K562 (cell line): ENCODE results near the gene FBXL4. TPM values are rescaled to one million over a fixed set of nuclear protein-coding genes. Genes with fewer than 3 reads are reported as not detected.

Source experiments
- ATAC-seq: fragments of 200-7000 bp; cut with Tn5 transposase; 3 replicates; pipeline ENCODE4 v1.9.1; 2020; ENCODE audit warnings: moderate library complexity
- BruUV-seq: library from RNA; stranded (reverse); fragments of 400-500 nt; replicated peaks from 2 replicates; lab custom pipeline; 2021; lab: Mats Ljungman, UMichigan
- CTCF ChIA-PET: fragments of 300-600 bp; formaldehyde crosslinking; extraction: SDS; loops from one replicate; lab custom pipeline; 2021; ENCODE audit warnings: low intra/inter-chr PET ratio; lab: Yijun Ruan, JAX
- POLR2A ChIA-PET: fragments of 300-600, 350-650 bp; sonication (Branson Sonifier 250); formaldehyde crosslinking; extraction: SDS; loops from one replicate; lab custom pipeline; 2021; ENCODE audit warnings: antibody characterized with exemption, inconsistent platforms; lab: Yijun Ruan, JAX
- DNase-seq, 4 experiments: peaks; one replicate each; pipeline versions ENCODE4 v3.0.0 to v3.0.0-alpha.2; 2011 to 2018; ENCODE audit warnings: low spot score in 3 of 4, mixed read lengths in 3 of 4; ENCODE audit errors: extremely low read depth in 1 of 4
- FAIRE-seq: peaks from 2 replicates; lab custom pipeline; 2011; peaks lifted over from hg19 to GRCh38; lab: Jason Lieb, UNC
- H2AFZ ChIP-seq: 2 replicates; pipeline ENCODE4 v1.6.0; 2011; ENCODE audit warnings: low read depth, low read length, control low read depth, inconsistent platforms
- H3K27ac ChIP-seq: fragments of 200-600 bp; 3 replicates; pipeline ENCODE4 v1.8.0; 2011; ENCODE audit warnings: low read depth, mild to moderate bottlenecking, control low read depth, inconsistent platforms, low read length, moderate library complexity, mixed read lengths; ENCODE audit errors: extremely low read depth
- H3K27me3 ChIP-seq, 2 experiments: fragments of 300-600 bp in 1 of 2; 2 replicates in 1 of 2; 3 replicates in 1 of 2; pipeline versions ENCODE4 v1.6.0 to v1.8.0; 2011; ENCODE audit warnings: inconsistent platforms in 2 of 2, low read length in 2 of 2, mild to moderate bottlenecking in 1 of 2, mixed read lengths in 1 of 2, moderate library complexity in 1 of 2; ENCODE audit not compliant: control insufficient read depth in 2 of 2, insufficient read depth in 2 of 2
- H3K36me3 ChIP-seq: fragments of 300-600 bp; 3 replicates; pipeline ENCODE4 v1.8.0; 2011; ENCODE audit warnings: mild to moderate bottlenecking, low read length, inconsistent platforms; ENCODE audit not compliant: control insufficient read depth, insufficient read depth
- H3K4me1 ChIP-seq, 2 experiments: fragments of 200-600 bp in 1 of 2; replicated peaks in 1 of 2; 2 replicates in 1 of 2; 3 replicates in 1 of 2; pipeline versions ENCODE4 v1.5.1 to v1.8.0; 2011; ENCODE audit warnings: inconsistent platforms in 2 of 2, low read length in 2 of 2, mild to moderate bottlenecking in 1 of 2, mixed read lengths in 1 of 2, moderate library complexity in 1 of 2; ENCODE audit not compliant: control insufficient read depth in 2 of 2, insufficient read depth in 2 of 2
- H3K4me2 ChIP-seq: 2 replicates; pipeline ENCODE4 v1.6.1; 2011; ENCODE audit warnings: low read length, control low read depth, inconsistent platforms, mixed read lengths; ENCODE audit not compliant: insufficient read depth
- H3K4me3 ChIP-seq: fragments of 200-600 bp; sonication (generic), shearing (Covaris generic); 2 replicates; pipeline ENCODE4 v1.5.1; 2016; ENCODE audit warnings: control low read depth, inconsistent platforms
- H3K79me2 ChIP-seq: fragments of 200-600 bp; 3 replicates; pipeline ENCODE4 v1.8.0; 2011; ENCODE audit warnings: low read length, inconsistent platforms; ENCODE audit not compliant: control insufficient read depth, insufficient read depth
- H3K9ac ChIP-seq, 2 experiments: 2 replicates each; pipeline versions ENCODE4 v1.6.0 to v1.6.1; 2011; ENCODE audit warnings: low read depth in 2 of 2, low read length in 2 of 2, control low read depth in 1 of 2, inconsistent platforms in 1 of 2, mild to moderate bottlenecking in 1 of 2, mixed read lengths in 1 of 2; ENCODE audit not compliant: insufficient read depth in 1 of 2
- H3K9me1 ChIP-seq: one replicate; pipeline ENCODE4 v1.6.0; 2011; ENCODE audit warnings: inconsistent platforms, mild to moderate bottlenecking, low read length, moderate library complexity; ENCODE audit not compliant: control insufficient read depth, insufficient read depth
- H3K9me3 ChIP-seq: replicated peaks from 2 replicates; pipeline ENCODE4 v1.5.1; 2011; ENCODE audit warnings: low read depth, low read length, inconsistent platforms; ENCODE audit not compliant: control insufficient read depth, insufficient read depth
- H4K20me1 ChIP-seq: replicated peaks from 2 replicates; pipeline ENCODE4 v1.6.1; 2011; ENCODE audit warnings: low read length, inconsistent platforms, mixed read lengths; ENCODE audit not compliant: control insufficient read depth, insufficient read depth
- CBX3 ChIP-seq, 2 experiments: IDR thresholded peaks; 1 replicate in 1 of 2; 2 replicates in 1 of 2; pipeline ENCODE4 v1.6.1; 2012; ENCODE audit warnings: inconsistent platforms in 2 of 2, low read length in 2 of 2, borderline replicate concordance in 1 of 2, control low read depth in 1 of 2
- MCM5 ChIP-seq: fragments of 450-650 bp; IDR thresholded peaks from 2 replicates; pipeline ENCODE4 v1.6.1; 2016; ENCODE audit warnings: low read depth
- NR2C2 ChIP-seq, 2 experiments: fragments of 200-800 bp in 1 of 2; sonication (Bioruptor generic) in 1 of 2; sonication (generic) in 1 of 2; formaldehyde crosslinking in 1 of 2; IDR thresholded peaks; 2 replicates each; pipeline versions ENCODE4 v1.6.1 to v1.8.0; 2016 to 2022; ENCODE audit warnings: mild to moderate bottlenecking in 1 of 2, missing compliant biosample characterization in 1 of 2, missing genetic modification characterization in 1 of 2, missing genetic modification reagents in 1 of 2
- ZNF12 ChIP-seq: sonication (generic); formaldehyde crosslinking; IDR thresholded peaks from 2 replicates; pipeline ENCODE4 v1.4.0; 2020; ENCODE audit warnings: mild to moderate bottlenecking, missing genetic modification reagents
- whole genome bisulfite sequencing: fragments of 100-300 bp; shearing (Covaris generic); methylation state at CpG from one replicate; pipeline ENCODE4 v1.1.6; 2016; ENCODE audit warnings: low coverage, mixed read lengths; ENCODE audit not compliant: insufficient coverage; ENCODE audit errors: missing lambda C conversion rate; 5-methylcytosine and 5-hydroxymethylcytosine counted together
- in situ Hi-C: fragments of 300-500 bp; cut with MboI; formaldehyde crosslinking; loops from 4 replicates; pipeline ENCODE4 v1.15.0; 2018; ENCODE audit warnings: inconsistent platforms, mixed read lengths
- intact Hi-C: fragments of 100-400 bp; cut with micrococcal nuclease; formaldehyde crosslinking; loops from 2 replicates; pipeline ENCODE4 v1.14.2; 2022
- polyA plus RNA-seq, 8 experiments: library from polyadenylated mRNA; depleted of rRNA in 4 of 8; stranded (reverse) in 5 of 8; unstranded in 3 of 8; fragments of >200 nt; fragmentation: Nextera tagmentation in 2 of 8; fragmentation: Illumina TruSeq in 1 of 8; extraction: Ambion mirVana in 2 of 8; extraction: Trizol in 1 of 8; gene quantifications; 2 replicates each; pipeline versions ENCODE4 v1.2.1 to v1.2.3, GENCODE V29; 2011 to 2014; ENCODE audit warnings: inconsistent platforms in 1 of 8, missing spikeins in 1 of 8
- total RNA-seq, 7 experiments: library from RNA; depleted of rRNA in 6 of 7; stranded (reverse); fragments of >200 nt in 6 of 7; fragmentation: Illumina TruSeq in 2 of 7; extraction: Trizol in 2 of 7; gene quantifications; 2 replicates each; pipeline versions ENCODE4 v1.2.1 to v1.2.3, GENCODE V29; 2011 to 2021; ENCODE audit warnings: low replicate concordance in 1 of 7
- TF ChIP-seq, protein P1 (sequence below), 2 experiments: fragments of 450-650 bp in 1 of 2; sonication (generic) in 1 of 2; formaldehyde crosslinking; conservative IDR thresholded peaks; 2 replicates each; pipeline versions ENCODE4 v1.4.0 to v1.8.1; 2020 to 2022; ENCODE audit warnings: mild to moderate bottlenecking in 1 of 2, missing genetic modification reagents in 1 of 2

FBXL4 gene
- total and polyA plus RNA-seq, 9 of the 15 experiments (the other 6 are each of a cell fraction or from before 2014, with no cell fraction given): 4.2 to 23.1 (median 7.7) TPM

DNA sequence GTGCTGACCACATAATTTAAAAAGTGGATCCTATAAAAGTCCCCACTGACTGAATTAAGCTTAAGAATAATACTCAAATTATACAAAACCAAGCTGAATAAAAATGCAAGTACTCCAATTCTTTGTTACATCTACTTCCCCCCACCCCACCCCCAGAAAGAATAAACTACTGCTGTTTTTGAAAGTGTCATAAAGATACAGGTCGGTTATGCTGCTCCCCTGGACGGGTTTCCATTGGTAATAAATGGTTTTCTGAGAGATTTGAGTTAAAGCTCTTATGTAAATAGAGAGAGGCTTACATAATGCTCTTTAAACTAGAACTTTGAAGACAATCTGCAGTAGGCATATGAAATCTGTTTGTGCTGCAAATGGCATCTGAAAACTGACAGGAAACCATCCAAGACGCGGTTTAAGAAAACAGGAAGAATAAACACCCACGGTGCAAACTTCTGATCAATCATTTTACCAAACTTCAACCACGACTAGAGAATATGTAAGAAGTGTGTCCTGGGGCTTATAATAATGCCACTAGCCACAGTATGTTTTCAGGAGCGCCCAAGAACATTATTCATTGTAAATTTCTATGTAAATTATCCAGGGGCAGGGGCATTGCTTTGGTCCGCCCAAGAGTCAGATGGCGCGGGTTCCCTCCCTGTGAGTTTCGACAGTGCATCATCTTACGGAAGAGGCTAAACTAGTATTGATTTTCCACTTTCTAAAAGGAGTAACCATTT, 124.2 kb downstream of the FBXL4 start:
- TF ChIP-seq ZNF12 (no peak), NR2C2 (CRISPR knock-in tag; IDR thresholded peaks at IDR 0.05) (no peak), NR2C2 (tag; IDR thresholded peaks at IDR 0.05) (no peak), CBX3 (IDR thresholded peaks at IDR 0.05; ENCODE audit: borderline replicate concordance in 1 of 2, low read length in 2 of 2) (no peak), MCM5 (no peak)
- TF ChIP-seq, protein P1, sequence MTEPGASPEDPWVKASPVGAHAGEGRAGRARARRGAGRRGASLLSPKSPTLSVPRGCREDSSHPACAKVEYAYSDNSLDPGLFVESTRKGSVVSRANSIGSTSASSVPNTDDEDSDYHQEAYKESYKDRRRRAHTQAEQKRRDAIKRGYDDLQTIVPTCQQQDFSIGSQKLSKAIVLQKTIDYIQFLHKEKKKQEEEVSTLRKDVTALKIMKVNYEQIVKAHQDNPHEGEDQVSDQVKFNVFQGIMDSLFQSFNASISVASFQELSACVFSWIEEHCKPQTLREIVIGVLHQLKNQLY (CRISPR knock-in tag; conservative IDR thresholded peaks at IDR 0.05): no peak
- intact Hi-C loops: no loop called here

More for the DNA sequence above, 124.2 kb downstream of the FBXL4 start:
- H2AFZ ChIP-seq: peak overlapping the region; percentile 38; the same call in 1 of the 2 replicates
- ChIA-PET POLR2A (no interaction called here), CTCF (no interaction called here)
- H3K9me3 ChIP-seq: no peaks in the 10 kb centered on the region
- H3K27me3 ChIP-seq: peaks cover 27 to 29% of the 10 kb centered on the region in 2 experiments
- ATAC-seq (no peak), FAIRE-seq (no peak), DNase-seq (no peak)
- no peak overlapping the region for H3K27ac ChIP-seq
- peaks cover 0 to 12% of the 10 kb centered on the region in 2 experiments; a peak in 2 of 5 replicates for H3K4me1 ChIP-seq
- no peaks in the 10 kb centered on the region for H3K79me2 ChIP-seq
- H3K9ac ChIP-seq: no peak overlapping the region
- H3K4me3 ChIP-seq: no peak overlapping the region
- H4K20me1 ChIP-seq: no peaks in the 10 kb centered on the region
- in situ Hi-C loops: no loop called here
- no peaks in the 10 kb centered on the region for H3K36me3 ChIP-seq
- WGBS: 8% methylated on average over 12 of the region's 12 CpGs
- no peaks in the 10 kb centered on the region for H3K9me1 ChIP-seq
- H3K4me2 ChIP-seq: no peak overlapping the region
- BruUV-seq: no TSS peak
